ENCODE results near the gene UST.

The UST gene

DNA sequence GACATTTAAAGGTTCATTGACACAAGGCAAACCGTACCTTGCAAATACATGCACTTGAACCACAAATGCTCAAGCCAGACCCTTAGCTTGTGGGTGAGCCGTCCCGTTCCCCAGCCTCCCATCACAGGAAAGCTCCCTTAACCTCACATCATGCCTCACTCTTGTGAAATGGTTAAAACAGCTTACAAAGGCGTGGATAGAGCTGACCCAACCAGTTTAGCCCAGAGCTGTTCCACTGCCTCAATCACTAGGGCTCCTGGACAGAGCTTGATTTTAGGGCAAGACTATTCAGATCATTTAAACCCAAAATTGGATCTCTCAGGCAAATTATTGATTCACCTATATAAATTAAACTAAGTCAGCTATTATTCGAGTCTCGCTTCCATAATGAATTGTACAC is 341.1 kb downstream of the UST start:
- Histone ChIP-seq H3K9ac (no peak overlapping the region), H3K79me2 (no peaks in the 10 kb centered on the region)

DNA sequence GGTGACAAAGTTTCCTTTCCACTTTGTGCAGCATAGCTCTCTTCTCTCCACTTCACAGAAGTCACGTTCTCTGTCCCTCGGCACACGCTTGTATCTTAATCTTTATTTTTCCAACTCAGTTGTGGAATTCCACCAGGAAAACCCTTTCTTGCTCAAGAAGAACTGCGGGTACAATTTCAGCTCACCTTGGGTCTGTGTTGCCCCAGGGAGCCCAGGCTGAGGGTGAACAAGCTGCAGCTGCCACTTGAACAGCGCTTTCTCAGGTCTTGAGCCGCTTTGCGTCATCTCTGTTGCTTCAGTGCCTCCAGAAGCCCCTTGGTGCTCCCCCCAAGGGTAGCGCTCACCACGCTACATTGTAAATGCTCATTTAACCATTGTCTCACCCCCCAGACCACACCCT is 341.5 kb downstream of the UST start:
- TF ChIP-seq, protein P1, sequence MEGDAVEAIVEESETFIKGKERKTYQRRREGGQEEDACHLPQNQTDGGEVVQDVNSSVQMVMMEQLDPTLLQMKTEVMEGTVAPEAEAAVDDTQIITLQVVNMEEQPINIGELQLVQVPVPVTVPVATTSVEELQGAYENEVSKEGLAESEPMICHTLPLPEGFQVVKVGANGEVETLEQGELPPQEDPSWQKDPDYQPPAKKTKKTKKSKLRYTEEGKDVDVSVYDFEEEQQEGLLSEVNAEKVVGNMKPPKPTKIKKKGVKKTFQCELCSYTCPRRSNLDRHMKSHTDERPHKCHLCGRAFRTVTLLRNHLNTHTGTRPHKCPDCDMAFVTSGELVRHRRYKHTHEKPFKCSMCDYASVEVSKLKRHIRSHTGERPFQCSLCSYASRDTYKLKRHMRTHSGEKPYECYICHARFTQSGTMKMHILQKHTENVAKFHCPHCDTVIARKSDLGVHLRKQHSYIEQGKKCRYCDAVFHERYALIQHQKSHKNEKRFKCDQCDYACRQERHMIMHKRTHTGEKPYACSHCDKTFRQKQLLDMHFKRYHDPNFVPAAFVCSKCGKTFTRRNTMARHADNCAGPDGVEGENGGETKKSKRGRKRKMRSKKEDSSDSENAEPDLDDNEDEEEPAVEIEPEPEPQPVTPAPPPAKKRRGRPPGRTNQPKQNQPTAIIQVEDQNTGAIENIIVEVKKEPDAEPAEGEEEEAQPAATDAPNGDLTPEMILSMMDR (IDR thresholded peaks at IDR 0.05) = no peak
- Histone ChIP-seq H3K4me1 (peaks cover under 1% of the 10 kb centered on the region), H3K9ac (no peak overlapping the region), H3K27me3 (ENCODE audit: control insufficient read depth, insufficient read depth, low read length) (no peaks in the 10 kb centered on the region), H3K27ac (no peak overlapping the region), H3K36me3 (ENCODE audit: control insufficient read depth, insufficient read depth, low read length) (no peaks in the 10 kb centered on the region), H3K4me3 (ENCODE audit: low read depth, low read length) (no peak overlapping the region), H3K9me3 (ENCODE audit: control insufficient read depth, low read length) (no peaks in the 10 kb centered on the region), H2AFZ (no peak overlapping the region), H3K79me2 (no peaks in the 10 kb centered on the region), H3K4me2 (ENCODE audit: low read length) (no peak overlapping the region)

More for the DNA sequence above, 341.1 kb downstream of the UST start:
- peaks cover 2% of the 10 kb centered on the region for H3K4me1 ChIP-seq
- no peak overlapping the region for H3K4me2 ChIP-seq (ENCODE audit: low read length)
- H3K4me3 ChIP-seq (ENCODE audit: low read depth, low read length) = no peak overlapping the region
- no peaks in the 10 kb centered on the region for H3K27me3 ChIP-seq (ENCODE audit: control insufficient read depth, insufficient read depth, low read length)
- H2AFZ ChIP-seq = no peak overlapping the region
- TF ChIP-seq, protein P1 (IDR thresholded peaks at IDR 0.05) = no peak
- H3K27ac ChIP-seq = no peak overlapping the region
- no peaks in the 10 kb centered on the region for H3K9me3 ChIP-seq (ENCODE audit: control insufficient read depth, low read length)
- no peaks in the 10 kb centered on the region for H3K36me3 ChIP-seq (ENCODE audit: control insufficient read depth, insufficient read depth, low read length)

DNA sequence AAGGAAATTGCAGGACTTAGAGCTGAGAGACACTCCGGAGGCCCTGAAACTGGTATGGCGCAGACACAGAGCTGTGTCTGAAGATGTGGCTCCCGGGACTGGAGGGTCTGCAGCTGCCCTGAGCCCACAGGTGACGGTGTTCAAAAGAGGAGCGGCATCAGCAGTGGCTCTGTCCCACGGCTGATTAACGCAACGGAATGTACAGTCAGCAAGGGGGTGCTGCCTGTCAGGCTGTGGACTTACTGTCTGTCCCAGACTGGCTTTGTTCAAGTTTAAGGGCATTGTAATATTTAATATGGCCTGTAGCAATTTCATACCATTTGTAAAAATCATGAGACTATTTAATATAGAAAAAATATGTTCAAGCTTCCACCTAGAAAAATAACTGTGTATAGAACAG is 342.7 kb downstream of the UST start:
- Histone ChIP-seq H3K79me2 (no peaks in the 10 kb centered on the region), H3K9me3 (ENCODE audit: control insufficient read depth, low read length) (no peaks in the 10 kb centered on the region), H3K4me3 (ENCODE audit: low read depth, low read length) (no peak overlapping the region), H3K9ac (no peak overlapping the region), H3K27ac (no peak overlapping the region), H2AFZ (no peak overlapping the region), H3K4me2 (ENCODE audit: low read length) (no peak overlapping the region), H3K36me3 (ENCODE audit: control insufficient read depth, insufficient read depth, low read length) (no peaks in the 10 kb centered on the region), H3K27me3 (ENCODE audit: control insufficient read depth, insufficient read depth, low read length) (no peaks in the 10 kb centered on the region), H3K4me1 (no peaks in the 10 kb centered on the region)
- TF ChIP-seq, protein P1 (IDR thresholded peaks at IDR 0.05) = no peak

DNA sequence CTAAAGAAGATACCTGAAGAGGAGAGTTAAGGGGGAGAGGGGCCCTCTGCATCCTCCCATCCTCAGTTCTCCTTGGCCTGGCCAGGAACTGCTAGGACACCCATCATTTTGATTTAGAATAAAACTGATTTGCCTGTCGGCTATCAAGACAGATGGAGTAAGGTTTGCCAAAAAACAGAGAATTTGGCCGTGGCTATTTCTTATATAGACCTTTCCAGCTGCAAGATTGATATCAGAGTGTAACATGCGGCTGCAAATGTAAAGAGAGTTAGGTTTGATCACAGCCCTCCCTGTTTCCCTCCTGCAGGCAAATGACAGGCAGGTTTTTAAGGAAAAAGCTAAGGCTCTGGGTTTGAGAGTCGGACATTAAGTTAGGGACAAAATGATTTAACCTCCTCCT is 344.1 kb downstream of the UST start:
- Histone ChIP-seq H3K4me1 (no peaks in the 10 kb centered on the region), H3K27me3 (ENCODE audit: control insufficient read depth, insufficient read depth, low read length) (no peaks in the 10 kb centered on the region), H3K36me3 (ENCODE audit: control insufficient read depth, insufficient read depth, low read length) (no peaks in the 10 kb centered on the region), H3K4me2 (ENCODE audit: low read length) (no peak overlapping the region), H2AFZ (no peak overlapping the region), H3K79me2 (no peaks in the 10 kb centered on the region), H3K27ac (no peak overlapping the region), H3K9me3 (ENCODE audit: control insufficient read depth, low read length) (no peaks in the 10 kb centered on the region), H3K4me3 (ENCODE audit: low read depth, low read length) (no peak overlapping the region), H3K9ac (no peak overlapping the region)
- TF ChIP-seq, protein P1 (IDR thresholded peaks at IDR 0.05) = no peak

DNA sequence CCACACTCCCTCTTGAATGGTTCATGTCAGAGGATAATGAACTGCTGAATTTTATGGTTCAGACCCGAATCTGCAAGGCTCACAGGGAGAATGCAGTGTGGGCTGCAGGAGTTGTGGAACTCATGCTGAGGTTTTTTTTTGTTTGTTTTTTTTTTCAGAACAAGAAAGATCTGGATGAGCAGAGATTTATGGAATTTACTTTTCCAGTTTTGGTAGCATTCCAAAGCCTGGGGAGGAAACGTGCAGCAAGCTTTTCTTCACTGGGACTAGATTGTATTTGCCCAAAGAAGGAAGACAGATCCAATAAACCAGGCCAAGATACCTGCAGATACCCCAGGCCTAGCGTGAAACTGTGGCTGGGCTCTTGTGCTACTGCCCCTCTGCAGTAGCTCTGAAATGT is 346.8 kb downstream of the UST start:
- TF ChIP-seq, protein P1 (IDR thresholded peaks at IDR 0.05) = no peak
- Histone ChIP-seq H3K79me2 (no peaks in the 10 kb centered on the region), H3K27ac (no peak overlapping the region), H3K9ac (no peak overlapping the region), H3K27me3 (ENCODE audit: control insufficient read depth, insufficient read depth, low read length) (no peaks in the 10 kb centered on the region), H3K4me3 (ENCODE audit: low read depth, low read length) (no peak overlapping the region), H2AFZ (no peak overlapping the region), H3K36me3 (ENCODE audit: control insufficient read depth, insufficient read depth, low read length) (no peaks in the 10 kb centered on the region), H3K9me3 (ENCODE audit: control insufficient read depth, low read length) (no peaks in the 10 kb centered on the region), H3K4me1 (peaks cover 2% of the 10 kb centered on the region), H3K4me2 (ENCODE audit: low read length) (no peak overlapping the region)

All from parathyroid adenoma (tissue), 2 donors.